Breast epithelium (tissue), 3 donors: ENCODE measurements around the gene PLCH1.

Experiments used
- POLR2A ChIP-seq: fragments of 450-650 bp; IDR thresholded peaks from one replicate; pipeline ENCODE4 v1.6.1; 2016; ENCODE audit warnings: antibody characterized with exemption, mild to moderate bottlenecking, moderate library complexity
- POLR2AphosphoS5 ChIP-seq, 3 donors: sonication (generic); formaldehyde crosslinking; IDR thresholded peaks; one replicate each; pipeline ENCODE4 v1.6.1; 2017; ENCODE audit warnings: antibody characterized with exemption in 3 of 3
- TF ChIP-seq, protein P1 (sequence below), 3 donors: fragments of 450-650 bp; IDR thresholded peaks; one replicate each; pipeline ENCODE4 v1.5.1; 2016 to 2017; ENCODE audit warnings: antibody characterized with exemption in 3 of 3, mild to moderate bottlenecking in 3 of 3, moderate library complexity in 3 of 3

DNA sequence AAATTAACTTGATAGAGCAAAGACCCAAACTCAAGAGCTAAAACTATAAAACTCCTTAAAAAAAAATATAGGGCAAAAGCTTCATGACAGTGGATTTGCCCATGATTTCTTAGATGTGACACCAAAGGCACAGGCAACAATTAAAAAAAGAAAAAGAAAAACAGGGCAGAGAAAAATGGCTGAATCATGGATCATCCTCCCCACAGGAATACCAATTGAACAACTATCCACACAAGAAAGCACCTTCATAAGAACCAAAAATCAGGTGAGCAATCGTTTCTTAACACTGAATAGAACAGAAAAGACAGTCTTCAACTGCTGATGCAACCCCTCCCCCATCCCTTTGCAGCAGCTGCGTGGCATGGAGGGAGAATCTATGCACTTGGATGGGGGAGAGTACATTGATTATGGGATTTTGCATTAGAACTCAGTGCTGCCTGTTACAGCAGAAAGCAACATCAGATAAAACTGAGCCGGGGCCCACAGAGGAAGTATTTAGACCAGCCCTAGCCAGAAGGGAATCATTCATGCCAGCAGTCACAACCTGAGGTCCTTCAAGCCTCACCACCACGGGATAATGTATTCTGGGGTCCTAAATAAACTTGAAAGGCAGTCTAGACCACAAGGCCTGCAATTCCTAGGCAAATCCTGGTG is 45.5 kb upstream of the PLCH1 start:
- TF ChIP-seq, protein P1, sequence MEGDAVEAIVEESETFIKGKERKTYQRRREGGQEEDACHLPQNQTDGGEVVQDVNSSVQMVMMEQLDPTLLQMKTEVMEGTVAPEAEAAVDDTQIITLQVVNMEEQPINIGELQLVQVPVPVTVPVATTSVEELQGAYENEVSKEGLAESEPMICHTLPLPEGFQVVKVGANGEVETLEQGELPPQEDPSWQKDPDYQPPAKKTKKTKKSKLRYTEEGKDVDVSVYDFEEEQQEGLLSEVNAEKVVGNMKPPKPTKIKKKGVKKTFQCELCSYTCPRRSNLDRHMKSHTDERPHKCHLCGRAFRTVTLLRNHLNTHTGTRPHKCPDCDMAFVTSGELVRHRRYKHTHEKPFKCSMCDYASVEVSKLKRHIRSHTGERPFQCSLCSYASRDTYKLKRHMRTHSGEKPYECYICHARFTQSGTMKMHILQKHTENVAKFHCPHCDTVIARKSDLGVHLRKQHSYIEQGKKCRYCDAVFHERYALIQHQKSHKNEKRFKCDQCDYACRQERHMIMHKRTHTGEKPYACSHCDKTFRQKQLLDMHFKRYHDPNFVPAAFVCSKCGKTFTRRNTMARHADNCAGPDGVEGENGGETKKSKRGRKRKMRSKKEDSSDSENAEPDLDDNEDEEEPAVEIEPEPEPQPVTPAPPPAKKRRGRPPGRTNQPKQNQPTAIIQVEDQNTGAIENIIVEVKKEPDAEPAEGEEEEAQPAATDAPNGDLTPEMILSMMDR (IDR thresholded peaks at IDR 0.05): no peak
- TF ChIP-seq POLR2AphosphoS5 (IDR thresholded peaks at IDR 0.05): no peak
- no peak for TF ChIP-seq POLR2A
